CD4-positive, alpha-beta T cell treated with Interleukin-2 at 100 ng/mL for 4 hours (primary cell): ENCODE results near the gene ATP8B4.

Experiments
- DNase-seq: peaks from one replicate; pipeline ENCODE4 v3.0.0-alpha.2; 2020; ENCODE audit warnings: low spot score

ATP8B4 gene

GRCh38 chr15:49890689-49891088 lies 228.3 kb downstream of the ATP8B4 start:
- DNase-seq, result no peak

- DNase-seq, result no peak
These were observed 229.5 kb downstream of the ATP8B4 start for GRCh38 chr15:49889536-49889935.

- DNase-seq, result no peak
These were observed 230.3 kb downstream of the ATP8B4 start for GRCh38 chr15:49888734-49889133.

GRCh38 chr15:49888323-49888693 lies 230.7 kb downstream of the ATP8B4 start:
- no peak for DNase-seq

- no peak for DNase-seq
These were observed 231.2 kb downstream of the ATP8B4 start for GRCh38 chr15:49887659-49888322.

GRCh38 chr15:49883121-49883520 lies 235.9 kb downstream of the ATP8B4 start:
- no peak for DNase-seq

- no peak for DNase-seq
These were observed 237.2 kb downstream of the ATP8B4 start for GRCh38 chr15:49881866-49882265.

- no peak for DNase-seq
These were observed 237.6 kb downstream of the ATP8B4 start for GRCh38 chr15:49881433-49881832.

- DNase-seq, result no peak
These were observed 241.0 kb downstream of the ATP8B4 start for GRCh38 chr15:49877873-49878521.

- DNase-seq, result no peak
These were observed 241.7 kb downstream of the ATP8B4 start for GRCh38 chr15:49877117-49877872.

GRCh38 chr15:49876401-49877038 lies 242.5 kb downstream of the ATP8B4 start:
- no peak for DNase-seq

- no peak for DNase-seq
These were observed 243.6 kb downstream of the ATP8B4 start for GRCh38 chr15:49875392-49875791.

- no peak for DNase-seq
These were observed 248.6 kb downstream of the ATP8B4 start for GRCh38 chr15:49870472-49870871.

GRCh38 chr15:49868348-49868747 lies 250.7 kb downstream of the ATP8B4 start:
- no peak for DNase-seq

GRCh38 chr15:49865925-49866757 lies 252.9 kb downstream of the ATP8B4 start:
- DNase-seq, result no peak

- DNase-seq, result no peak
These were observed 254.8 kb downstream of the ATP8B4 start for GRCh38 chr15:49864251-49864650.

- no peak for DNase-seq
These were observed 255.4 kb downstream of the ATP8B4 start for GRCh38 chr15:49863431-49864224.

GRCh38 chr15:49860101-49860500 lies 258.9 kb downstream of the ATP8B4 start:
- no peak for DNase-seq

GRCh38 chr15:49857496-49858475 lies 261.2 kb downstream of the ATP8B4 start:
- DNase-seq, result no peak
